CD4-positive, alpha-beta T cell (primary cell): ENCODE measurements around the gene SENP3. TPM values are rescaled to one million over a fixed set of nuclear protein-coding genes. Genes with fewer than 3 reads are reported as not detected.

Experiments used
- ATAC-seq: fragments of 200-7000 bp; cut with Tn5 transposase; one replicate; pipeline ENCODE4 v1.10.0; 2022; ENCODE audit warnings: mild to moderate bottlenecking; ENCODE audit not compliant: poor library complexity
- CTCF ChIA-PET: fragments of 350-600 bp; sonication (Branson Sonifier 250); formaldehyde crosslinking; loops from one replicate; lab custom pipeline; 2021; ENCODE audit warnings: antibody characterized with exemption, inconsistent platforms; lab: Charles Lee
- POLR2A ChIA-PET: fragments of 350-600 bp; sonication (Branson Sonifier 250); formaldehyde crosslinking; loops from one replicate; lab custom pipeline; 2021; ENCODE audit warnings: antibody characterized with exemption, inconsistent platforms; lab: Charles Lee
- DNase-seq, 14 experiments: peaks; one replicate each; pipeline ENCODE4 v3.0.0-alpha.2; 2013 to 2020; ENCODE audit warnings: mixed read lengths in 2 of 14
- H3K27ac ChIP-seq, 2 donors: one replicate each; pipeline versions ENCODE4 v1.5.1 to v1.7.0; 2013; ENCODE audit warnings: low read length in 2 of 2, low read depth in 1 of 2, mild to moderate bottlenecking in 1 of 2
- H3K27me3 ChIP-seq, 2 experiments: 1 replicate in 1 of 2; 2 replicates in 1 of 2; pipeline versions ENCODE4 v1.6.1 to v1.7.0; 2013; ENCODE audit warnings: low read length in 2 of 2, control low read depth in 1 of 2, mild to moderate bottlenecking in 1 of 2, moderate library complexity in 1 of 2; ENCODE audit not compliant: insufficient read depth in 2 of 2, control insufficient read depth in 1 of 2
- H3K36me3 ChIP-seq: one replicate; pipeline ENCODE4 v1.6.1; 2013; ENCODE audit warnings: low read length, control low read depth; ENCODE audit not compliant: insufficient read depth
- H3K4me1 ChIP-seq: one replicate; pipeline ENCODE4 v1.6.1; 2013; ENCODE audit warnings: low read length, control low read depth; ENCODE audit not compliant: insufficient read depth
- H3K4me3 ChIP-seq: one replicate; pipeline ENCODE4 v1.5.1; 2013; ENCODE audit warnings: mild to moderate bottlenecking, low read length, moderate library complexity
- H3K9me3 ChIP-seq, 2 experiments: 1 replicate in 1 of 2; 2 replicates in 1 of 2; pipeline versions ENCODE4 v1.6.1 to v1.7.0; 2013; ENCODE audit warnings: low read length in 2 of 2, mild to moderate bottlenecking in 2 of 2, control low read depth in 1 of 2, moderate library complexity in 1 of 2; ENCODE audit not compliant: control insufficient read depth in 1 of 2, insufficient read depth in 1 of 2
- H3K27ac Mint-ChIP-seq: one replicate; pipeline ENCODE4 v1.8.0; 2020; ENCODE audit warnings: mixed read lengths
- H3K27me3 Mint-ChIP-seq: one replicate; pipeline ENCODE4 v1.8.0; 2021; ENCODE audit warnings: mixed read lengths
- H3K36me3 Mint-ChIP-seq: one replicate; pipeline ENCODE4 v1.8.0; 2021; ENCODE audit warnings: low read depth, mixed read lengths
- H3K4me1 Mint-ChIP-seq: one replicate; pipeline ENCODE4 v1.8.0; 2021; ENCODE audit warnings: low read depth, mixed read lengths
- H3K4me3 Mint-ChIP-seq: one replicate; pipeline ENCODE4 v1.8.0; 2020; ENCODE audit warnings: mild to moderate bottlenecking, mixed read lengths
- H3K9me3 Mint-ChIP-seq: one replicate; pipeline ENCODE4 v1.8.0; 2020; ENCODE audit warnings: mixed read lengths
- CTCF ChIP-seq: fragments of 200-600 bp; IDR thresholded peaks from one replicate; pipeline ENCODE4 v1.8.0; 2022; ENCODE audit warnings: antibody characterized with exemption, mild to moderate bottlenecking
- intact Hi-C, 2 experiments: fragments of 100-400 bp; cut with DNase I in 1 of 2; cut with micrococcal nuclease in 1 of 2; formaldehyde crosslinking; loops; one replicate each; pipeline versions ENCODE4 v1.15.1 to v1.9.0; 2023 to 2025; cut with DNase I, micrococcal nuclease
- total RNA-seq, 174 experiments: library from RNA in 2 of 174; stranded (reverse) in 2 of 174; gene quantifications; one replicate each; pipeline ENCODE4 v1.2.3 and lab custom pipeline; 2021 to 2026

SENP3 gene
- total RNA-seq, 2 experiments from 2014 or later, result 27.7 to 28.9 TPM

GRCh38 chr17:7589204-7589868, 27.6 kb downstream of the SENP3 start:
- Mint-ChIP-seq H3K4me1 (peaks cover 7% of the 10 kb centered on the region), H3K9me3 (no peaks in the 10 kb centered on the region), H3K27me3 (no peaks in the 10 kb centered on the region), H3K36me3 (peaks cover 54% of the 10 kb centered on the region), H3K4me3 (no peak overlapping the region), H3K27ac (no peak overlapping the region)
- Histone ChIP-seq H3K36me3 (peaks cover 64% of the 10 kb centered on the region), H3K27ac (no peak overlapping the region), H3K4me3 (no peak overlapping the region), H3K9me3 (no peaks in the 10 kb centered on the region), H3K27me3 (no peaks in the 10 kb centered on the region), H3K4me1 (peaks cover 31% of the 10 kb centered on the region)
- TF ChIP-seq CTCF, result peak; percentile 76
- ChIA-PET POLR2A (interaction anchor here (0.6 to 2.5 kb wide), 13 partner anchors 13 to 699 kb away, joined by 3 to 16 read pairs (median 4); partner anchors contain the start of genes FXR2, RANGRF, SAT2 and TMEM102), CTCF (interaction anchor here (0.6 to 1.9 kb wide), 16 partner anchors 9 to 659 kb away, joined by 3 to 17 read pairs (median 4); partner anchors contain the start of genes CD68, CTC1, FXR2 and SENP3)
- intact Hi-C loops, result loop anchor here (1.0 to 10.0 kb wide), 4 partner anchors 75 to 545 kb away; partner anchors contain the start of genes SLC16A11 (in 1 of the 2) and SLC2A4 (in 1 of the 2)
- ATAC-seq, result peak; percentile 90
- DNase-seq, result peak; percentile 47 to 87 (median 62)

GRCh38 chr17:7589891-7590691, 28.4 kb downstream of the SENP3 start, which contains the start of gene SOX15:
Gene SOX15 (minus strand): TSS chr17:7590094. CDS start chr17:7589676, 418 bp downstream.
- intact Hi-C loops, result loop anchor here (1.0 to 10.0 kb wide), 8 partner anchors 21 to 545 kb away; partner anchors contain the start of genes SLC16A11 (in 2 of the 2), FGF11 (in 1 of the 2), SLC2A4 (in 1 of the 2) and TMEM102 (in 1 of the 2)
- Mint-ChIP-seq H3K9me3 (no peaks in the 10 kb centered on the region), H3K36me3 (peaks cover 56% of the 10 kb centered on the region), H3K27ac (no peak within 1 kb of the TSS), H3K27me3 (no peaks in the 10 kb centered on the region), H3K4me1 (peaks cover under 1% of the 10 kb centered on the region), H3K4me3 (no peak within 1 kb of the TSS)
- peaks cover 23% of the 10 kb centered on the region for H3K4me1 ChIP-seq
- H3K9me3 ChIP-seq, result no peaks in the 10 kb centered on the region
- H3K4me3 ChIP-seq, result no peak within 1 kb of the TSS
- ChIA-PET CTCF (interaction anchor here (0.6 to 1.9 kb wide), 17 partner anchors 10 to 658 kb away, joined by 3 to 17 read pairs (median 4); partner anchors contain the start of genes CD68, CTC1, FXR2 and SENP3), POLR2A (interaction anchor here (0.6 to 2.5 kb wide), 13 partner anchors 14 to 698 kb away, joined by 3 to 16 read pairs (median 4); partner anchors contain the start of genes FXR2, RANGRF, SAT2 and TMEM102)
- DNase-seq, result peak in 1 of 14 experiments; percentile 44
- peaks cover 71% of the 10 kb centered on the region for H3K36me3 ChIP-seq
- H3K27me3 ChIP-seq, result no peaks in the 10 kb centered on the region
- ATAC-seq, result no peak
- no peak within 1 kb of the TSS for H3K27ac ChIP-seq
- no peak for TF ChIP-seq CTCF

- H3K27ac Mint-ChIP-seq, result no peak overlapping the region
- H3K4me1 Mint-ChIP-seq, result no peaks in the 10 kb centered on the region
Observed at GRCh38 chr17:7590743-7591142, 29.0 kb downstream of the SENP3 start.

More at GRCh38 chr17:7590743-7591142, 29.0 kb downstream of the SENP3 start:
- H3K27me3 ChIP-seq, result no peaks in the 10 kb centered on the region
- Mint-ChIP-seq H3K4me3 (no peak overlapping the region), H3K9me3 (no peaks in the 10 kb centered on the region), H3K36me3 (peaks cover 61% of the 10 kb centered on the region), H3K27me3 (no peaks in the 10 kb centered on the region)
- no peak for TF ChIP-seq CTCF
- no peak overlapping the region for H3K27ac ChIP-seq
- H3K4me1 ChIP-seq, result peaks cover 17% of the 10 kb centered on the region
- ChIA-PET CTCF (interaction anchor here (0.6 kb wide), 1 partner anchor 38 kb away, joined by 4 read pairs; no protein-coding TSS in a partner anchor), POLR2A (interaction anchor here (2.5 kb wide), 1 partner anchor 17 kb away, joined by 16 read pairs; no protein-coding TSS in a partner anchor)
- DNase-seq (no peak), ATAC-seq (no peak)
- H3K9me3 ChIP-seq, result no peaks in the 10 kb centered on the region
- peaks cover 75% of the 10 kb centered on the region for H3K36me3 ChIP-seq
- intact Hi-C loops, result loop anchor here (2.0 to 5.0 kb wide), 4 partner anchors 20 to 546 kb away; partner anchors contain the start of genes FGF11 (in 1 of the 2), SLC16A11 (in 1 of the 2) and TMEM102 (in 1 of the 2)
- no peak overlapping the region for H3K4me3 ChIP-seq
